Activated CD4-positive, alpha-beta T cell treated with anti-CD3 and anti-CD28 coated beads, Interleukin-2, Interleukin-6, amounts not matched to agents 100 ng/mL and 50 ng/mL, durations not matched to agents 16 hours and 8 hours (primary cell): Measurements from ENCODE around the gene CTSD.
A peak's percentile ranks its signal among the peaks of the same experiment; 100 is the strongest.
"Not testable (repeated sequence)": the region's sequence is repeated elsewhere in the genome, so short reads cannot be mapped to it uniquely, and the experiment has no call there.

Experiments used
- DNase-seq: peaks from one replicate; pipeline ENCODE4 v3.0.0-alpha.2; 2020

The CTSD gene

DNA sequence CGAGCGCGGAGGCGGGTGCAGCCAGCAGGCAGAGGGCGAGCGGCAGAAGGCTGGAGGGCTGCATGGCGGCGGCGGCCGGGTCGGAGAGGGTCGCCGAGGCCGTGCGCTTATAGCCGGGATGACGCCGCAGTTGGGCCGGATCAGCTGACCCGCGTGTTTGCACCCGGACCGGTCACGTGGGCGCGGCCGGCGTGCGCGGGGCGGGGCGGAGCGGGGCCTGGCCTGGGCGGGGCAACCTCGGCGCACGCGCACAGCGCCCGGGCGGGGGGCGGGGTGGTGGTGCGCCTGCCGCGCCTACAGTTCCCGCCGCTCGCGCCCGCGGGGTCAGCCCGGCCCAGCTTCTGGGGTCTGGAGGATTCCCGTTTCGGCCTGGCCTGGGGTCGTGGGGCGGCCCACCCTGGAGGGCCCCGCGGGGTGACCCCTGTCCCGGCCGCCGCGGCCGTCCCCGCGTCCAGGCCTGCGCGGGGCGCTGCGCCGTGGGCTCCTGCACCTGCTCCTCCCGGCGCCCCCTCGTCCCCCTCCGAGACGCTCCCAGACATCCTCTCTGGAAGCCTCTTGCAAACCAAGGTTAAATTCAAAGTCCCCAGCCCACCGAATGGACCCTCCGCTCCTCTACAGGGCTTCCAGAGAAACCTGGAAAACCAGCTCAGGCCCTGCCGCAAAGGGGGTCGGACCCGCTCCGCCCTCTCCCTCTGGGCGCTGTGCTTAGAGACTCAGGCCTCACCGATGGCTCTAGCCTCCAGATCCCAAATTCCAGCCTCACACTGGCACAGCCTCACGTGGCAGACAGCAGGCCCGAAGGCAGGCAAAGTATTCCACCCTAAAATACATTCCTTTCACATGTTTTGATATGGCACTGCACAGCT lies at the start of gene CTSD:
CTSD (minus strand) TSS at position 132 of the 866 bp plus-strand sequence; CDS start at position 64, 68 bp downstream.
- peak; percentile 94 for DNase-seq

DNA sequence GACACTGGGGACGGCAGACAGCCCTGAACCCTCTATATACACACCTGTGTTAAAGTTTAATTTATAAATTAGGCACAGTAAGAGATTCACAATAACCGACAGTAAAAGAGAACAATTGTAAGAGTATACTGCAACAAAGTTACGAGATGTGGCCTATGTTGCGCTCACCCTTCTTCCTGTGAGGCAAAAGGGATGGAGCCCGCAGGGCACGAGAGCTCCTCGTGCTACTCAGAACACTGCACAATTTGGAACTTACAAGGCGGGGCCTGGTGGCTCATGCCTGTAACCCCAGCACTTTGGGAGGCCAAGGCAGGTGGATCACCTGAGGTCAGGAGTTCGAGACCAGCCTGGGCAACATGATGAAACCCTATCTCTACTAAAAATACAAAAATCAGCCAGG lies 49.6 kb upstream of the CTSD start:
- not testable (repeated sequence) for DNase-seq

DNA sequence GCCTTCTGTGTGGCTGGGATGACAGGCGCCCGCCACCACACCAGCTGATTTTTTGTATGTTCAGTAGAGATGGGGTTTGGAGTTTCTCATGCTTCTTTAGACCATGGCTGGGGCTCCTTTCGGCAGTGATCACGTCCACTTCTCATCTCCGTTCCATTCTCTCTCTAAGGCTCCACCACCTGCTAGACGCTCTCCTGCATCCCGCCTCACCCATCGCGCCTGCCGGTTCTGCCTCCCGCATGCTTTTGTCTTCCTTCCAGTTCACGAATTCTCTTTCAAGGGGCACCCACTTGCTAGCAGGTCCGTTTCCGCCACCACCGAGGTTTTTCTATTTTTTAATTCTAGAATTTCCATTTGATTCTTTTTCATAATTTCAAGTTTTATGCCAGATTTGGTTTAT lies 49.1 kb upstream of the CTSD start:
- no peak for DNase-seq

DNA sequence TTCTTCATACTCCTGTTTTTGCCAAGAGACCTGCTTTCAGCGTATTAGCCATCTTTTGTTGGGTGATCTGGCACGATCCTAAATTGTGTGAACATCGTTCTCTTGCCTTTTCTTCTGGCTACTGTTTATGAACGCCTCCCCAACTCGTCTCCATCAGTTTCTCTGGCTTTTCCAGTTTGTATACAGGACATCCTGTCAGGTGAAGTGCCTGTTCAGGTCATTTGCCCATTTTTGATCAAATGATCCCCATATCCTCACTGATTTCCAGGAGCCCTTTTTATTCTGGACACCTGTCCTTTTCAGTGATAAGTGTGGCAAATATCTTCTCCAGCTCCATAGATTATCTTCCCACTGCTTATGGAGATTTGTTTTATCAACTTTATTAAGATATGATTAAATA lies 48.5 kb upstream of the CTSD start:
- DNase-seq: no peak

DNA sequence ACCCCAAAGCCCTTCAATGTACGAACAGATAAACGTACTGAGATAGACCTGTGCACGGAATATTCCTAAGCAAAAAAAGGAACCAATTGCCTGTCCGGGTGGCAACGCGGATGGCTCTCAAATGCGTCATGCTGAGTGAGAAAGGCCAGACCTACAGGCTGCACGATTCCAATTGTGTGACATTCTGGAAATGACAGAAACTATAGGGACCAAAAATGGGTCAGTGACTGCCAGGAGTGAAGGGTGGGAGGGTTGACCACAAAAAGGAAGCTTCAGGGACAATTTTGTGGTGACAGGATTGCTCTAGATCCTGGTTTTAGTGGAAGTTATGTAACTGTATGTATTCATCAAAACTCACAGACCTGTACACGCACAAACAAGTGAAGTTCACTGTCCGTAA lies 47.0 kb upstream of the CTSD start:
- DNase-seq: no peak

DNA sequence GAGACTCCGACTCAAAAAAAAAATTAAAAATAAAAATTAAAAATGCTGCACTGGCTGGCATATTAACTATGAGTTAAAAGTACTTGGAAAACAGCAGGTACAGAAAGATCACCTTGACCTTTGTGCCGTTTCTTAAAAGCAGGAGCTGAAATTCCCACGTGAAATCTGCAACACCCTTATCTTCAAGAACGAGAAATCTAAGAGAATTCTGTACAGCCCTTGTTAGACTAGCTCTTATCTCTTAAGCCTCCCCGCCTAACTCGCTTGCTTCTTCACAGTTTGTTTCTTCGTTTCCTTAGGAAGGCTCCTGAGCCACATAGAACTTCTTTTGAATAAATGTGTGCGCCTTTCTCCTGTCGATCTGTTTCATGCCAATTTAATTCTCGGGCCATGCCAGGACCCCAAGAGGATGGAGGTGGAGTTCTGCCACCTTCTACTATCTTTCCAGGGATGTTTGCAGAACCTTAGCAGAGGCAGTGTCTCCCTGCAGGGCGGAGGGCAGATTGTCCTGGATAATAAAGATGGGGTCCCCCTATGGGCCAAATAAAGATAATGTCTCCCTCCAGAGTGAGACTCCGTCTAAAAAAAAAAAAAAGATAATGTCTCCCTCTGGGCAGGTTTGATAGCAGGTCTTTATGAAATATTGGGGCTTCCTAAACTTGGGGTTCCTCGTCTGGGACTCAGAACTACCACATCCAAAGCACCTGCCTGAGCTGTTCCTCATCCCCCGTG lies 43.7 kb upstream of the CTSD start:
- DNase-seq: no peak

DNA sequence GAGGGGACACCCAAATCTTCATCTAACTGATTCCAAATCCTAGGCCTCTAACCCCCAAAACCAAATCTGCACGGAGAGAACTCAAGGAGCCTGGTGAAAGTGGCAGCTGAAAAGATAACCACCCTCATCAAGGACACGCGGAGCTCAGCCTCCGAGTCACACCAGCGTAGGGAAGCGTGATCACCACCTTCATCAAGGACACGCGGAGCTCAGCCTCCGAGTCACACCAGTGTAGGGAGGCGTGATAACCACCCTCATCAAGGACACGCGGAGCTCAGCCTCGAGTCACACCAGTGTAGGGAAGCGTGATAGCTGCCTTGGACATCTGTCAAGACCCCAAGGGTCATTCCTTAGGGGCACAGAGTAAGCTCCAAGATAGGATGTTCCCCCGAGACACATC lies 41.8 kb upstream of the CTSD start:
- no peak for DNase-seq

DNA sequence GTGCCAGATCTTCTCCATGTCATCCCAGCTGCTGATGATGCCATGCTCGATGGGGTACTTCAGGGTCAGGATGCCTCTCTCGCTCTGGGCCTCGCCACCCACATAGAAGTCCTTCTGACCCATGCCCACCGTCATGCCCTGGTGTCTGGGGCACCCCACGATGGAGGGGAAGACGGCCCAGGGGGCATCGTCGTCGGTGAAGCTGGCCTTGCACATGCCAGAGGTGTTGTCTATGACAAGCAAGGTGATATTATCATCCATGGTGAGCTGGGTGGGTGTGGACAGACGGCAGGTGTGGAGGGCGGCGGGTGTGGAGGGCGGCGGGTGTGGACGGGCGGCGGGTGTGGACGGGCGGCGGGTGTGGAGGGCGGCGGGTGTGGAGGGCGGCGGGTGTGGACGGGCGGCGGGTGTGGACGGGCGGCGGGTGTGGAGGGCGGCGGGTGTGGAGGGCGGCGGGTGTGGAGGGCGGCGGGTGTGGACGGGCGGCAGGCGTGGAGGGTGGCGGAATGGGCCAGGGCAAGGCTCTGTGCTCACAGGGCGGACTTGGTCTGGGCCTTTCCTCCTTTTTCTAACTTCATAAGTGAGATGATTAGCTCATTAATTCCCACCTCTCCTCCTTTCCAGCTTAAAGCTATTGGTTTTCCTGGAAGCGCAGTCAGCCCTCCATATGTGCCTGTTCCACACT lies 40.2 kb upstream of the CTSD start:
- DNase-seq: not testable (repeated sequence)

DNA sequence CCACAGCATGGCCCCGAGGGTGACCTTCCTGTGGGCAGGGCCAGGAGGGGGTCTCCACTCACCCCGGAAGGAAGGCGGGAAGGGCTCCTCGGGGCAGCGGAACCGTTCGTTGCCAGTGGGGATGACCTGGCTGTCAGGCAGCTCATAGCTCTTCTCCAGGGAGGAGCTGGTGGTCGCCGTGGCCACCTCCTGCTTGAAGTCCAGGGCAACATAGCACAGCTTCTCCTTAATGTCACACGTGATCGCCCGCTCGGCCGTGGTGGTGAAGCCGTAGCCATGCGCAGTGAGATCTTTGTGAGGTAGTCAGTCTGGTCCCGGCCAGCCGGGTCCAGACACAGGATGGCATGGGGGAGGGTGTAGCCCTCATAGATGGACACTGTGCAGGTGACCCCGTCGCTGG lies 39.5 kb upstream of the CTSD start:
- no peak for DNase-seq

DNA sequence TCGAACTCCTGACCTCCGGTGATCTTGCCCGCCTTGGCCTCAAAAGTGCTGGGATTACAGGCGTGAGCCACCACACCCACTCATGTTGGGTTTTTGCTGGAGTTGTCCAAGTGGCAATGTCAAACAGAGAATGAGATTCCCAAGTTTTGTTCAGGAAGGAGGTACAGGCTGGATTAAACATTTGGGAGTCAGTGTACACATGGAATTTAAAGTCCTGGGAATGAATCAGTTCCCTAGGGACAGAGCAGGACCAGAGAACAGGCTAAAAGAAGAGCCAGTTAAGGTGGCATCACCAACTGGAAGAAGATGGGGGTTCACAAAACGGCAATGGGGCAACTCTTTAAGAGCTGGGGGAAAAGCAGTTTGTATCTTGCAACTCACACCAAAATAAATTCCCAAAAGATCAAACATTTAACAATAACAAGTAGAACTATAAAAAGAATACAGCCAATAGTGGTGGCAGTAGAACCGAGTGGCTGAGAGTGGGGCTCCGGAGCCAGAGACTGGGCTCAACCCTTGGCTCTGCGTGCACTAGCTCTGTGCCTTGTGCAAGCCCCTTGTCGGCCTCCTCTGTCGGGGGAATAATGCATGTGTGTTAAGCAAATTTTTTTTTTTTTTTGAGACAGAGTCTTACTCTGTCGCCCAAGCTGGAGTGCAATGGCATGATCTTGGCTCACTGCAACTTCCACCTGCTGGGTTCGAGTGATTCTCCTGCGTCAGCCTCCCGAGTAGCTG lies 33.8 kb upstream of the CTSD start:
- no peak for DNase-seq

DNA sequence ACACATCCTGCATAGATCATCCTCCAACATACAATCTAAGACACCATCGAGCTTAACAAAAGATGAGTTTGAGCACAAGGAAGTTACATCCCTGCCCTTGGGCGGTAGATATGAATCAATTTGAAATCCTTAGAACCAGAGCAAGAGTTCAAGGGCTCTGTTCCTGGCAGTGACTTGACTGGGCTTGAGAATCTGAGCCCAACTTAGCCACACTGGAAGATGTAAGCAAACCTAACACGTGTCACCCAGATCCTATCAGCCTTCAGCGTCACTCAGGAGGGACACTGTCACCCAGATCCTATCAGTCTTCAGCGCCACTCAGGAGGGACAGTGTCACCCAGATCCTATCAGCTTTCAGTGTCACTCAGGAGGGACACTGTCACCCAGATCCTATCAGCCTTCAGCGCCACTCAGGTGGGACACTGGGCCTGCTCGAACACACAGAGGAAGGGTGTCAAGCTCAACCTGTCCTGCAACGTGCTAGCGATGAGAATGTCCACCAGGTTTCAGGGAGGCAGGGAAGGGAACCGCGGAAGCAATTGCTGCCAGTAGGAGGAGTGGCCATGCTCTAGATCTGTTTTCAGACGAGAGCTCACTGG lies 32.8 kb upstream of the CTSD start:
- DNase-seq: no peak

DNA sequence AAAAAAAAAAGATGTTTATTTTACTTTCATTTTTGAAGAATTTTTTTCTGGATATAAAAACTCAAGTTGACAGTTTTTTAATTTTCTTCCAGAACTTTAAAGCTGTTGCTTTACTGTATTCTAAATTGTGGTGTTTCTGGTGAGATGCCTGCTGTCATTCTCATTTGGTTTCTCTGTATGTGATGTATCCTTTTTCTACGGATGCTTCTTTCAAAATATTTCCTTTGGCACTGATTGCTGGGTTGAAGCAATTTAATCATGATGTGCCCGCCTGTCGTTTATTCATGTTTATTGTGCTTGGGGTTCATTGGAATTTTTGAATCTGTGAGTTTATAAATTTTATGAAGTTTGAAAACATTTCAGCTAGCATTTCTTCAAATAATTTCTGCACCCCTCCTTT lies 29.4 kb upstream of the CTSD start:
- no peak for DNase-seq

DNA sequence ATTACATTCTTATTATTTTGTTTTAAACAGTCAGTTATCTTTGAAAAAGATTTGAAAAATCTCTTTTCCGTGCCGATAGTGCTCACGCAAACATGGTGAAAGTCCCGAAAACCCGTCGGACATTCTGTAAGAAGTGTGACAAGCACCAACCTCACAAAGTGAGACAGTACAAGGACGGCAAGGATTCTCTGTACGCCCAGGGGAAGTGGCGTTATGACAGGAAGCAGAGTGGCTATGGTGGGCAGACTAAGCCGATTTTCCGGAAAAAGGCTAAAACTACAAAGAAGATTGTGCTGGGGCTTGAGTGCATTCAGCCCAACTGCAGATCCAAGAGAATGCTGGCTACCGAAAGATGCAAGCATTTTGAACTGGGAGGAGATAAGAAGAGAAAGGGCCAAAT lies 28.7 kb upstream of the CTSD start:
- peak; percentile 20 for DNase-seq

DNA sequence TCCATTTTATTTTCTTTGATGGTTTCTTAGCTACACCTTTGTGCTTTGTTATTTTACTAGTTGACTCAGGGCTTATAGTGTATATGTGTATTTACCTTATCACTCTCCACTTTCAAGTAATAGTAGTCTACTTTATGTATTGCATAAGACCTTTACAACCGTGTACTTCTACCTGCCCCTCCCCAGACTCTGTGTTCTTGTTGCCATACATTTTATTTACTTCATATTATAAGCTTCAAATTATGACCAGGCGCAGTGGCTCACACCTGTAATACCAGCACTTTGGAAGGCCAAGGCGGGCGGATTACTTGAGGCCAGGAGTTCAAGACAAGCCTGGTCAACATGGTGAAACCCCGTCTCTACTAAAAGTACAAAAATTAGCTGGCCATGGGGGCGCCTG lies 28.2 kb upstream of the CTSD start:
- no peak for DNase-seq

DNA sequence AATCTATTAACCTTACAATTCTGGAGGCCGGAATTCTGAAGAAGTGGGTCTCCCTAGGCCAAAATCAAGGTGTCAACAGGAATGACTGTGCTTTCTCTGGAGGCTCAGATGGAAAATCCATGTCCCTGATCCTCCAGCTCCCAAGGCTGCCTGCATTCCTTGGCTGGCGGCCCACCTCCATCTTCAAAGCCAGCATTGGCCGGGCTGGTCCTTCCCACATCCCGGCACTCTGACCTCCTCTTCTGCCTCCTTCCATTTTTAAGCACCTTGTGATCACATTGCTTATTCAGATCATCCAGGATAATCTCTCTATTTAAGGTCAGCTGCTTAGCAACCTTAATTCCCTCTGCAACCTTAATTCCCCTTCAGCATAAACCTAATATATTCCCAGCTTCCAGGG lies 22.7 kb upstream of the CTSD start:
- DNase-seq: no peak

DNA sequence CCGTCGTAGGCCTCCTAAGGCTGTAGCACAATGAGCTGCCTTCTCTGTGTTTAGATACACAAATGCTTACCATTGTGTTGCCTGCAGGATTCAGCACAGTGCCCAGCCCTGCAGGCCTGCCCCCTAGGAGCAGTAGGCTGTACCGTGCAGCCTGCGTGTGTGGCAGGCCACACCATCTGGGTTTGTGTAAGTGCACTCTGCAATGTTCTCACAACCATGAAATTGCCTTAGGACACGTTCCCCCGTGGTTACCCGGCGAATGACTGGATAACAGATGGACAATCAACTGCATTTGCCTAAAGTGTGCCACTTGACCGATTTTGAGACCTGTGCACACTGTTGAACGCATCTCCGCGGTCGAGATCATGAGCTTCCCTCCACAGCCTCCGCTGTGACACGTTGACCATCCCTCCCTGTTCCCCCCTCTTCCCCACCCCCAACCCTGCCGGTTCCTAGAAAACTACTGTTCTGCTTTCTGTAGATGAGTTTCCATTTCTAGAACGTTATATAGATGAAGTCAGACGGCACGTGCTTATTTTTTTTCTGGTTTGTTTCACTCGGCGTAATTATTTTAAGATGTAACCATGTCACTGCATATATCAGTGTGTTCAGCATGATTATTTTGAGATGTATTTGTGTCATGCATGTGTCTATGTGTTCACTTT lies 22.2 kb upstream of the CTSD start:
- no peak for DNase-seq

DNA sequence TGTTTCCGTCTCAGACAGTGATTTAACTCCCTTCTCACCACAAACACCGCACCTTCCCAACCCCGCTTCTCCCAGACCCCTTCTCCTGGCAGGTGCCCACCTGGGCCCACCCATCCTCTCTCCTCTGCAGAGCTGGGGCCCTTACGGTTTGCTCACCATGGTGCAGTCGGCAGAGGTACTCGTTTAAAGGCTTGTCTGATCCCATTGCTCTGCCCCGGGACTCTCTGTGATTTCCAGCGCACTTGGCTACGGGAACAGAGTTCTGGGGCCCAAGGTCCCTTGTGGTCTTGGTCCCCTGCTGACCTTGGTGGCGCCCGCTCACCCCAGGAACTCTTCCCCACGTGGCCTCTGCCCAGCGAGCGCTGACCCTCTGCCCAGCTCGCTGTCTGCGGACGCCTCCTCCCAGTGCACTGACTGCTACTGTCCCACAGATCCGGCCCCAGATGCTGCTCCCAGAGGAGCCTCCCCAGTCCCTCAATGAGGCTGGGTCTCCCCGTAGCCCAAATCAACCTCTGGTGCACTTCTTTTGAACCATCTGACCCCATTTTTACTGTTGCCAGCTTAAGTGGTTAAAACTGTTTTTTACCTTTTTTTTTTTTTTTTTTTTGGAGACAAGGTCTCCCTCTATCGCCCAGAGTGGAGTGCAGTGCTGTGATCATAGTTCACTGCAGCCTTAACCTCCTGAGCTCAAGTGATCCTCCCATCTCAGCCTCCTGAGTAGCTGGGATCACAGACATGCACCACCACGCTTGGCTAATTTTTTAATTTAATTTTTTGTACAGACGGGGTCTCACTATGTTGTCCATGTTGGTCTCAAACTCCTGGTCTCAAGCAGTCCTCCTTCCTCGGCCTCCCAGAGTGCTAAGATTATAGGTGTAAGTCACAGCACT lies 21.3 kb upstream of the CTSD start:
- DNase-seq: no peak

DNA sequence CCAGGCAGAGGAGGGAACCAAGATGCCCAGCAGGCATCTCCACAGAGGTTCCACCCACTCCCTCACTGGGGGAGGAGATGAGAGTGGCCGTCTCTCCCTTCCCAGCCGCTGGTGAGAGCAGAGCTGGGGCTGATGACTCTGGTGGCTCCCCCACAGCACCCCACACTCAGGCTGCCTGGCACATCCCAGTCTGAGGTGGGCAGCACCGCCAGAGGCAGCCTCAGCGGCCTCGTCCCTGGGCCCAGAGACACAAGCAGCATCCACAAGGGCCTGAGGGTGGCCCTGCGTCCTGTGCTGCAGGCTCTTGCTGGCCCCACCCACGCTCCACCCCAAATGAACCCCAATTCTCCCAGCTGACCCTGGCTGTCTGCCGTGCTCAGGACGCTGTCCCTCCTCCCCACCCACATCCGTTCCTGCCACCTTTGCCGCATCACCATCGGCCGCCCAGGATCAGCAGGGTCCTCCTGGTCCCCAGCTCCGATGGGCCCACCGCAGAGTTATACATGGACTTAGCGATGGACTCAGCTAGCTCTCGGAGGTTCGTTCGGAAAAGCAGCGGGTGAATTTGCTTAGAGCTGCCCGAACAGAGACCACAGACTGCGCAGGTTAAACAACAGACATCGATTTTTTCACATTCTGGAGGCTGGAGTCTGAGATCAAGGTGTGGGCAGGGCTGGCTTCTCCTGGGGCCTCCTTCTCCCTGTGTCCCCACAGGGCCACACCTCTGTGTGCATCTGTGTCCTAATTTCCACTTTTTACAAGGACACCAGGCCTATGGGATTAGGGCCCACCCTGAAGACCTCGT lies 20.2 kb upstream of the CTSD start:
- DNase-seq: no peak

DNA sequence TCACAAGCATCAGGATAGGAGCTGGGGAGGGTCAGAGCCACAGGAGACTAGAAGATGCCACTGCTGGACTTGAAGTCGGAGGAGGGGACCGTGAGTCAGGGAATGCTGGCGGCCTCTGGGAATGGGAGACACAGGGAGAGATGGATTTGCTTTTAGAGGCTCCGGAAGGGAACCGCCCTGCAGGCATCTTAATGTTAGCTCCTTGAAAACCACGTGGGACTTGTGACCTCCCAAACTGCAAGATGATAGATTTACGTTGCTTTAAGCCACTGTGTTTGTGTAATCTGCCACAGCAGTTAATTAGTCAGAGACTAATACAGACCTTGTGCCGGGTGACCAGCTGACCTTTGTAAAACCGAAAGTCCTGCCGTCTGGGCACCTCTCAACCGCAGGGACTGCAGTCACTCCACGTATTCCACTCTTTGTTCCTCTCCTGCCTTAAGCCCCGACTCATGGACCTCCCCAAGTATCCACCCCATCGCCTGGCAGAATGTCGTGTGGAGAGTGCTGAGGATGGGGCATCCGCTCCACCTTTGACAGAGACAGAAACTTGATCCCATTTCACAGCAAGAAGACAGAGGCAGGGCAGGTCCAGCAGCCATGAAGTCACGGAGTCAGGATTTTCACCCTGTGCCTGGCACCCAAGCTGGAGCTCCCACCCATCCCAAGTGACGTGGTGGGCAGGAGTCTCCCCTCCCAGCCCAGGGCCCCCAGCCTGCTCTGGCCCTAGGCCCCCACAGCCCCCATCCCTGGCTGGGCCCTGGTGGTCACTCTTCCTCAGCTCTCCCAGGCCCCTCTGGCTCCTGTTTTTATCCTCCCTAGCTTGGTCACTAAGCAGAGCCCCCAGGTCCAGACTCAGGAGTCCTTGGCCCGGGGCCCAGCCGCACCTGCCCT lies 19.4 kb upstream of the CTSD start:
- DNase-seq: no peak
